Measurements from ENCODE around the gene CAP2.

CAP2 gene

GRCh38 chr6:17367868-17368267 lies 25.5 kb upstream of the CAP2 start:
- in situ Hi-C loops (cut with HindIII; ENCODE audit: low pct_ligation_motif_present, low sequenced_read_pairs) = no loop called here
- Histone ChIP-seq H3K4me3 (ENCODE audit: low read depth, low read length) (no peak overlapping the region), H3K27me3 (replicated peaks) (no peaks in the 10 kb centered on the region), H3K36me3 (replicated peaks) (no peaks in the 10 kb centered on the region), H3K27ac (no peak overlapping the region)
- TF ChIP-seq CTCF (IDR thresholded peaks at IDR 0.05; ENCODE audit: low read depth, low read length, missing control alignments) = no peak
- no peak for DNase-seq

GRCh38 chr6:17381424-17382147 lies 11.8 kb upstream of the CAP2 start:
- Histone ChIP-seq H3K27ac (no peak overlapping the region), H3K4me3 (ENCODE audit: low read depth, low read length) (no peak overlapping the region), H3K27me3 (replicated peaks) (no peaks in the 10 kb centered on the region), H3K36me3 (replicated peaks) (no peaks in the 10 kb centered on the region)
- in situ Hi-C loops (cut with HindIII; ENCODE audit: low pct_ligation_motif_present, low sequenced_read_pairs) = no loop called here
- no peak for TF ChIP-seq CTCF (IDR thresholded peaks at IDR 0.05; ENCODE audit: low read depth, low read length, missing control alignments)
- peak; percentile 73 for DNase-seq

- Histone ChIP-seq H3K4me3 (ENCODE audit: low read depth, low read length) (no peak overlapping the region), H3K36me3 (replicated peaks) (no peaks in the 10 kb centered on the region), H3K27ac (no peak overlapping the region), H3K27me3 (replicated peaks) (no peaks in the 10 kb centered on the region)
- DNase-seq = peak; percentile 68
- in situ Hi-C loops (cut with HindIII; ENCODE audit: low pct_ligation_motif_present, low sequenced_read_pairs) = no loop called here
- TF ChIP-seq CTCF (IDR thresholded peaks at IDR 0.05; ENCODE audit: low read depth, low read length, missing control alignments) = no peak
Measured at GRCh38 chr6:17385660-17386059, 7.7 kb upstream of the CAP2 start.

GRCh38 chr6:17388365-17388764 lies 5.0 kb upstream of the CAP2 start:
- Histone ChIP-seq H3K27ac (no peak overlapping the region), H3K36me3 (replicated peaks) (no peaks in the 10 kb centered on the region), H3K27me3 (replicated peaks) (no peaks in the 10 kb centered on the region), H3K4me3 (ENCODE audit: low read depth, low read length) (no peak overlapping the region)
- in situ Hi-C loops (cut with HindIII; ENCODE audit: low pct_ligation_motif_present, low sequenced_read_pairs) = no loop called here
- no peak for TF ChIP-seq CTCF (IDR thresholded peaks at IDR 0.05; ENCODE audit: low read depth, low read length, missing control alignments)
- no peak for DNase-seq

GRCh38 chr6:17389274-17389847 lies 4.0 kb upstream of the CAP2 start:
- no peak overlapping the region for H3K27ac ChIP-seq
- no peak overlapping the region for H3K4me3 ChIP-seq (ENCODE audit: low read depth, low read length)
- in situ Hi-C loops (cut with HindIII; ENCODE audit: low pct_ligation_motif_present, low sequenced_read_pairs) = no loop called here
- no peaks in the 10 kb centered on the region for H3K36me3 ChIP-seq (replicated peaks)
- no peaks in the 10 kb centered on the region for H3K27me3 ChIP-seq (replicated peaks)
- TF ChIP-seq CTCF (IDR thresholded peaks at IDR 0.05; ENCODE audit: low read depth, low read length, missing control alignments) = no peak
- no peak for DNase-seq

- Histone ChIP-seq H3K36me3 (replicated peaks) (no peaks in the 10 kb centered on the region), H3K4me3 (ENCODE audit: low read depth, low read length) (no peak overlapping the region), H3K27ac (no peak overlapping the region), H3K27me3 (replicated peaks) (no peaks in the 10 kb centered on the region)
- no peak for DNase-seq
- TF ChIP-seq CTCF (IDR thresholded peaks at IDR 0.05; ENCODE audit: low read depth, low read length, missing control alignments) = no peak
- in situ Hi-C loops (cut with HindIII; ENCODE audit: low pct_ligation_motif_present, low sequenced_read_pairs) = no loop called here
Measured at GRCh38 chr6:17390276-17390675, 3.1 kb upstream of the CAP2 start.

Measured in brain microvascular endothelial cell (primary cell).